Vagina (tissue), 2 donors: ENCODE results near the gene CAPZA2. TPM values are rescaled to one million over a fixed set of nuclear protein-coding genes. Genes with fewer than 3 reads are reported as not detected.

Experiments used
- DNase-seq, 2 donors: peaks; one replicate each; pipeline ENCODE4 v3.0.0-alpha.2; 2017; ENCODE audit errors: extremely low spot score in 2 of 2
- H3K27ac ChIP-seq: fragments of 200-600 bp; sonication (generic); one replicate; pipeline ENCODE4 v1.5.1; 2019
- H3K27me3 ChIP-seq: fragments of 200-600 bp; sonication (generic); one replicate; pipeline ENCODE4 v1.5.1; 2019
- H3K36me3 ChIP-seq, 2 donors: fragments of 200-600 bp; sonication (generic); one replicate each; pipeline ENCODE4 v1.5.1; 2017 to 2019
- H3K4me1 ChIP-seq: fragments of 200-600 bp; sonication (generic); one replicate; pipeline ENCODE4 v1.5.1; 2019
- H3K4me3 ChIP-seq, 2 donors: fragments of 200-600 bp; sonication (generic); 1 replicate in 1 of 2; 2 replicates in 1 of 2; pipeline ENCODE4 v1.5.1; 2016 to 2019
- H3K9me3 ChIP-seq: fragments of 200-600 bp; sonication (generic); one replicate; pipeline ENCODE4 v1.5.1; 2019
- POLR2A ChIP-seq, 2 donors: fragments of 450-650 bp; IDR thresholded peaks; one replicate each; pipeline ENCODE4 v1.6.1; 2017; ENCODE audit warnings: antibody characterized with exemption in 2 of 2, mild to moderate bottlenecking in 2 of 2, moderate library complexity in 2 of 2
- POLR2AphosphoS5 ChIP-seq, 2 donors: sonication (generic); formaldehyde crosslinking; IDR thresholded peaks; one replicate each; pipeline ENCODE4 v1.9.0; 2017; ENCODE audit warnings: antibody characterized with exemption in 2 of 2, mild to moderate bottlenecking in 2 of 2, low read depth in 1 of 2; ENCODE audit not compliant: insufficient read depth in 1 of 2
- intact Hi-C: fragments of 100-400 bp; cut with DNase I; formaldehyde crosslinking; loops from one replicate; pipeline ENCODE4 v1.15.1; 2023
- total RNA-seq: library from RNA; depleted of rRNA; stranded (reverse); fragments of >200 nt; gene quantifications from one replicate; pipeline ENCODE4 v1.2.3, GENCODE V29; 2016
- TF ChIP-seq, protein P1 (sequence below), 3 experiments: fragments of 450-650 bp in 2 of 3; fragments of 200-600 bp in 1 of 3; sonication (generic) in 1 of 3; IDR thresholded peaks; one replicate each; pipeline ENCODE4 v1.5.1; 2017 to 2019; ENCODE audit warnings: antibody characterized with exemption in 3 of 3, mild to moderate bottlenecking in 2 of 3, moderate library complexity in 2 of 3

The CAPZA2 gene
- total RNA-seq, 1 donor from 2014 or later: 86.2 TPM

- Histone ChIP-seq H3K4me1 (no peaks in the 10 kb centered on the region), H3K27me3 (no peaks in the 10 kb centered on the region), H3K36me3 (peaks cover 0 to 26% of the 10 kb centered on the region in 2 donors), H3K9me3 (no peaks in the 10 kb centered on the region), H3K27ac (no peak overlapping the region), H3K4me3 (no peak overlapping the region)
- TF ChIP-seq, protein P1, sequence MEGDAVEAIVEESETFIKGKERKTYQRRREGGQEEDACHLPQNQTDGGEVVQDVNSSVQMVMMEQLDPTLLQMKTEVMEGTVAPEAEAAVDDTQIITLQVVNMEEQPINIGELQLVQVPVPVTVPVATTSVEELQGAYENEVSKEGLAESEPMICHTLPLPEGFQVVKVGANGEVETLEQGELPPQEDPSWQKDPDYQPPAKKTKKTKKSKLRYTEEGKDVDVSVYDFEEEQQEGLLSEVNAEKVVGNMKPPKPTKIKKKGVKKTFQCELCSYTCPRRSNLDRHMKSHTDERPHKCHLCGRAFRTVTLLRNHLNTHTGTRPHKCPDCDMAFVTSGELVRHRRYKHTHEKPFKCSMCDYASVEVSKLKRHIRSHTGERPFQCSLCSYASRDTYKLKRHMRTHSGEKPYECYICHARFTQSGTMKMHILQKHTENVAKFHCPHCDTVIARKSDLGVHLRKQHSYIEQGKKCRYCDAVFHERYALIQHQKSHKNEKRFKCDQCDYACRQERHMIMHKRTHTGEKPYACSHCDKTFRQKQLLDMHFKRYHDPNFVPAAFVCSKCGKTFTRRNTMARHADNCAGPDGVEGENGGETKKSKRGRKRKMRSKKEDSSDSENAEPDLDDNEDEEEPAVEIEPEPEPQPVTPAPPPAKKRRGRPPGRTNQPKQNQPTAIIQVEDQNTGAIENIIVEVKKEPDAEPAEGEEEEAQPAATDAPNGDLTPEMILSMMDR (IDR thresholded peaks at IDR 0.05): no peak
- TF ChIP-seq POLR2AphosphoS5 (IDR thresholded peaks at IDR 0.05; ENCODE audit: insufficient read depth in 1 of 2, low read depth in 1 of 2) (no peak), POLR2A (IDR thresholded peaks at IDR 0.05) (no peak)
- intact Hi-C loops: no loop called here
- no peak for DNase-seq
These were observed 58.0 kb downstream of the CAPZA2 start for GRCh38 chr7:116920359-116920758.

DNA sequence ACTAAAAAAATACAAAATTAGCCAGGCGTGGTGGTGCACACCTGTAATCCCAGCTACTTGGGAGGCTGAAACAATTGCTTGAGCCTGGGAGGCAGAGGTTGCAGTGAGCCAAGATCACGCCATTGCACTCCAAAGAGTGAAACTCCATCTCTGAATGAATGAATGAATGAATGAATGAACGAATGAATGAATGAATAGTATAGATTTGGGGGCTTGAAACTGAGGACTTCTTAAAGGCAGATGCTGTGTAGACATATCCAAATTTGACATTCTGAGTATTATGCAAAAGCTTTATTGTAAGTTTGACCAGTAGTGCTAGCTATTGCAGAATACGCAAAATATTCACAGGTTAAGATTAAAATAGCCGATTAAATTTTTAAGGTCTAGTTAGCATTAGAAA lies 60.2 kb downstream of the CAPZA2 start:
- Histone ChIP-seq H3K27ac (no peak overlapping the region), H3K4me3 (no peak overlapping the region), H3K27me3 (no peaks in the 10 kb centered on the region), H3K4me1 (no peaks in the 10 kb centered on the region), H3K36me3 (peaks cover 0 to 9% of the 10 kb centered on the region in 2 donors), H3K9me3 (no peaks in the 10 kb centered on the region)
- DNase-seq: no peak
- intact Hi-C loops: no loop called here
- TF ChIP-seq, protein P1 (IDR thresholded peaks at IDR 0.05): no peak
- TF ChIP-seq POLR2A (IDR thresholded peaks at IDR 0.05) (no peak), POLR2AphosphoS5 (IDR thresholded peaks at IDR 0.05; ENCODE audit: insufficient read depth in 1 of 2, low read depth in 1 of 2) (no peak)

DNA sequence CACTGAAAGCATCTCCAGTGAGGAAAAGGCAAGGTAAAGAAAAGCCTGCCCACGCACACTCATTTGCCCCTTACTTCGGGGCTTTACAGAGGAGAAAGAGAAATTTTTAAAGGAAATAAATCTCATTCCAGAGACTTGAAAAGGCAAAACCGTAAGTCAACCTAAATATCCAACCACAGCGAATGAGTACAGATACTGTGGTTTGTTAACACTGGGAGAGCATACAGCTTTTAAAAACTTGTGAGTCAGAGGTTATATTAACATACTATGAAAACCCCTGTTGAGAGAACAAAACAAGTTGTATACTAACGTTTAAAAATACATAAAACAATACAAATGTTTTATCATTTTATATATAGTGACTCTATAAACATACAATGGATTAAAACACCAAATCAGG lies 62.4 kb downstream of the CAPZA2 start:
- H3K27ac ChIP-seq: no peak overlapping the region
- no peaks in the 10 kb centered on the region for H3K4me1 ChIP-seq
- no peak for DNase-seq
- H3K9me3 ChIP-seq: no peaks in the 10 kb centered on the region
- no peak overlapping the region for H3K4me3 ChIP-seq
- no peaks in the 10 kb centered on the region for H3K27me3 ChIP-seq
- no peak for TF ChIP-seq POLR2AphosphoS5 (IDR thresholded peaks at IDR 0.05; ENCODE audit: insufficient read depth in 1 of 2, low read depth in 1 of 2)
- no peak for TF ChIP-seq POLR2A (IDR thresholded peaks at IDR 0.05)
- TF ChIP-seq, protein P1 (IDR thresholded peaks at IDR 0.05): no peak
- intact Hi-C loops: no loop called here
- no peaks in the 10 kb centered on the region for H3K36me3 ChIP-seq

DNA sequence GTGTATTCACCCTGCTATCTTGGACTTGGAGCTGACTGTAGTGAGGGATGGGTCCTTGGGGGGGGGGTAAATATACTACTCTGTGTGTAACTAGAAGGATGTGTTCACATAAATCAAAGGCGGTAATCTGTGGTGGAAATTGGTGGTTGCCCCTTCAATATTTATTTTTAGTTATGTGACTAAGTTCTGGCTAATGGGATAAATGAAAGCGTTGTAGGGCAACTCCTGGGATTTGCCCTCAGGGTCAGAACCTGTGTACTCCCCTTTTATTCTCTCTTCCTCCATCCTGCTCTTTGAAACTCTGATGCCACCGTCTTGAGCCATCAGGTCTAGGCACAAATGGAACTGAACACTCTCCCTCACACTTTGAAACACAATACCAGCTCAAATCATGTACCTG lies 66.6 kb downstream of the CAPZA2 start:
- no peak overlapping the region for H3K4me3 ChIP-seq
- no peaks in the 10 kb centered on the region for H3K4me1 ChIP-seq
- intact Hi-C loops: no loop called here
- no peak overlapping the region for H3K27ac ChIP-seq
- no peaks in the 10 kb centered on the region for H3K9me3 ChIP-seq
- TF ChIP-seq POLR2A (IDR thresholded peaks at IDR 0.05): no peak
- no peak for TF ChIP-seq POLR2AphosphoS5 (IDR thresholded peaks at IDR 0.05; ENCODE audit: insufficient read depth in 1 of 2, low read depth in 1 of 2)
- TF ChIP-seq, protein P1 (IDR thresholded peaks at IDR 0.05): no peak
- no peak for DNase-seq
- H3K36me3 ChIP-seq: no peaks in the 10 kb centered on the region
- H3K27me3 ChIP-seq: no peaks in the 10 kb centered on the region

- intact Hi-C loops: loop anchor here (5.0 kb wide), 1 partner anchor 197 kb away; no protein-coding TSS in a partner anchor
- peak in 1 of 2 donors; percentile 90 for DNase-seq
- Histone ChIP-seq H3K27me3 (no peaks in the 10 kb centered on the region), H3K4me3 (no peak overlapping the region), H3K27ac (no peak overlapping the region), H3K9me3 (no peaks in the 10 kb centered on the region), H3K36me3 (no peaks in the 10 kb centered on the region), H3K4me1 (no peaks in the 10 kb centered on the region)
- TF ChIP-seq POLR2AphosphoS5 (IDR thresholded peaks at IDR 0.05; ENCODE audit: insufficient read depth in 1 of 2, low read depth in 1 of 2): peak in 1 of 2 donors; percentile 48
- TF ChIP-seq, protein P1 (IDR thresholded peaks at IDR 0.05): peak; percentile 74 to 88 (median 85)
- no peak for TF ChIP-seq POLR2A (IDR thresholded peaks at IDR 0.05)
These were observed 67.8 kb downstream of the CAPZA2 start for GRCh38 chr7:116929914-116930913.
